H9 (cell line): ENCODE measurements around the gene SUFU. TPM values are rescaled to one million over a fixed set of nuclear protein-coding genes. Genes with fewer than 3 reads are reported as not detected.

Experiments used
- DNase-seq: peaks from one replicate; pipeline ENCODE4 v3.0.0-alpha.2; 2017
- H2AFZ ChIP-seq: one replicate; pipeline ENCODE4 v1.6.1; 2013; ENCODE audit warnings: mild to moderate bottlenecking, low read length, control low read depth, moderate library complexity
- H2AK5ac ChIP-seq: 2 replicates; pipeline ENCODE4 v1.6.1; 2013; ENCODE audit warnings: low read length, control low read depth, mixed read lengths; ENCODE audit not compliant: insufficient read length
- H2BK120ac ChIP-seq: one replicate; pipeline ENCODE4 v1.6.1; 2013; ENCODE audit warnings: low read depth, mild to moderate bottlenecking, low read length, control low read depth, inconsistent platforms; ENCODE audit not compliant: poor library complexity, severe bottlenecking
- H2BK12ac ChIP-seq: 2 replicates; pipeline ENCODE4 v1.6.1; 2013; ENCODE audit warnings: low read length, control low read depth, mixed read lengths, low read depth; ENCODE audit not compliant: insufficient read length
- H2BK15ac ChIP-seq: 2 replicates; pipeline ENCODE4 v1.6.1; 2013; ENCODE audit warnings: low read depth, low read length, control low read depth
- H2BK20ac ChIP-seq: one replicate; pipeline ENCODE4 v1.6.1; 2013; ENCODE audit warnings: low read depth, mild to moderate bottlenecking, low read length, control low read depth, inconsistent platforms; ENCODE audit not compliant: poor library complexity, severe bottlenecking
- H2BK5ac ChIP-seq: 2 replicates; pipeline ENCODE4 v1.6.1; 2013; ENCODE audit warnings: low read length, control low read depth, mixed read lengths; ENCODE audit not compliant: insufficient read length
- H3K14ac ChIP-seq: 2 replicates; pipeline ENCODE4 v1.6.1; 2013; ENCODE audit warnings: low read length, control low read depth; ENCODE audit not compliant: insufficient read depth
- H3K18ac ChIP-seq: 2 replicates; pipeline ENCODE4 v1.6.1; 2013; ENCODE audit warnings: low read depth, mild to moderate bottlenecking, mixed read lengths, low read length, control low read depth; ENCODE audit not compliant: insufficient read length
- H3K23ac ChIP-seq: 2 replicates; pipeline ENCODE4 v1.6.1; 2013; ENCODE audit warnings: low read length, control low read depth, mixed read lengths, low read depth; ENCODE audit not compliant: insufficient read length
- H3K23me2 ChIP-seq: 2 replicates; pipeline ENCODE4 v1.6.1; 2013; ENCODE audit warnings: low read depth, mild to moderate bottlenecking, mixed read lengths, low read length, control low read depth; ENCODE audit not compliant: insufficient read length, poor library complexity, severe bottlenecking
- H3K27ac ChIP-seq: 2 replicates; pipeline ENCODE4 v1.5.1; 2013; ENCODE audit warnings: low read length, control low read depth, mixed read lengths, low read depth; ENCODE audit not compliant: insufficient read length
- H3K27me3 ChIP-seq: 2 replicates; pipeline ENCODE4 v1.6.1; 2013; ENCODE audit warnings: low read length, control low read depth, inconsistent platforms; ENCODE audit not compliant: insufficient read depth
- H3K4ac ChIP-seq: 2 replicates; pipeline ENCODE4 v1.6.1; 2013; ENCODE audit warnings: low read depth, mild to moderate bottlenecking, control low read depth, inconsistent platforms, low read length, moderate library complexity
- H3K4me1 ChIP-seq: 2 replicates; pipeline ENCODE4 v1.6.1; 2013; ENCODE audit warnings: low read length, control low read depth, inconsistent platforms; ENCODE audit not compliant: insufficient read depth
- H3K4me2 ChIP-seq: 2 replicates; pipeline ENCODE4 v1.6.1; 2013; ENCODE audit warnings: low read length, control low read depth, mixed read lengths; ENCODE audit not compliant: insufficient read length, insufficient read depth
- H3K56ac ChIP-seq: 2 replicates; pipeline ENCODE4 v1.6.1; 2013; ENCODE audit warnings: low read depth, mild to moderate bottlenecking, mixed read lengths, low read length, control low read depth; ENCODE audit not compliant: insufficient read length
- H3K79me1 ChIP-seq: 2 replicates; pipeline ENCODE4 v1.6.1; 2013; ENCODE audit warnings: low read depth, mild to moderate bottlenecking, moderate library complexity, low read length, control low read depth, inconsistent platforms; ENCODE audit not compliant: insufficient read depth, poor library complexity, severe bottlenecking
- H3K79me2 ChIP-seq: 2 replicates; pipeline ENCODE4 v1.6.1; 2013; ENCODE audit warnings: low read length, control low read depth, inconsistent platforms; ENCODE audit not compliant: insufficient read depth
- H3K9ac ChIP-seq: 2 replicates; pipeline ENCODE4 v1.6.1; 2013; ENCODE audit warnings: low read length, control low read depth, mixed read lengths; ENCODE audit not compliant: insufficient read length; ENCODE audit errors: extremely low read depth
- H3K9me3 ChIP-seq: one replicate; pipeline ENCODE4 v1.6.1; 2013; ENCODE audit warnings: low read depth, low read length, inconsistent platforms; ENCODE audit not compliant: control insufficient read depth
- H3T11ph ChIP-seq: one replicate; pipeline ENCODE4 v1.6.1; 2013; ENCODE audit warnings: mild to moderate bottlenecking, low read length, control low read depth, inconsistent platforms
- H4K20me1 ChIP-seq: one replicate; pipeline ENCODE4 v1.6.1; 2013; ENCODE audit not compliant: control insufficient read depth, insufficient read length, insufficient read depth
- H4K5ac ChIP-seq: 2 replicates; pipeline ENCODE4 v1.6.1; 2013; ENCODE audit warnings: low read depth, mild to moderate bottlenecking, mixed read lengths, low read length, control low read depth; ENCODE audit not compliant: insufficient read length
- H4K8ac ChIP-seq: replicated peaks from 2 replicates; pipeline ENCODE4 v1.6.1; 2013; ENCODE audit warnings: low read length, control low read depth, mixed read lengths, low read depth; ENCODE audit not compliant: insufficient read length
- H4K91ac ChIP-seq: 2 replicates; pipeline ENCODE4 v1.6.1; 2013; ENCODE audit warnings: low read depth, mild to moderate bottlenecking, moderate library complexity, mixed read lengths, low read length, control low read depth; ENCODE audit not compliant: insufficient read length
- H3K27ac Mint-ChIP-seq, 3 experiments: 2 replicates in 2 of 3; 3 replicates in 1 of 3; pipeline ENCODE4 v1.8.0; 2020 to 2021; ENCODE audit warnings: mixed read lengths in 3 of 3, mild to moderate bottlenecking in 1 of 3, moderate library complexity in 1 of 3
- H3K27me3 Mint-ChIP-seq: 2 replicates; pipeline ENCODE4 v1.8.0; 2021; ENCODE audit warnings: low read depth, mild to moderate bottlenecking, moderate library complexity, mixed read lengths
- H3K36me3 Mint-ChIP-seq, 3 experiments: 2 replicates in 2 of 3; 3 replicates in 1 of 3; pipeline ENCODE4 v1.8.0; 2020 to 2021; ENCODE audit warnings: low read depth in 3 of 3, mixed read lengths in 3 of 3; ENCODE audit not compliant: insufficient read depth in 1 of 3
- H3K4me1 Mint-ChIP-seq, 2 experiments: 2 replicates each; pipeline ENCODE4 v1.8.0; 2020; ENCODE audit warnings: mixed read lengths in 2 of 2
- H3K4me3 Mint-ChIP-seq, 2 experiments: 2 replicates in 1 of 2; 3 replicates in 1 of 2; pipeline ENCODE4 v1.8.0; 2020 to 2021; ENCODE audit warnings: mild to moderate bottlenecking in 2 of 2, mixed read lengths in 2 of 2, moderate library complexity in 1 of 2
- H3K9me3 Mint-ChIP-seq, 2 experiments: 2 replicates in 1 of 2; 3 replicates in 1 of 2; pipeline ENCODE4 v1.8.0; 2020; ENCODE audit warnings: mild to moderate bottlenecking in 2 of 2, mixed read lengths in 2 of 2, moderate library complexity in 1 of 2
- WGBS: extraction: QIAGEN DNeasy Blood & Tissue Kit; methylation state at CpG from one replicate; pipeline ENCODE4 v1.1.7; 2013; ENCODE audit warnings: missing lambda C conversion rate, low lambda C conversion rate, mixed read lengths; ENCODE audit not compliant: insufficient read length; ENCODE audit errors: extremely low coverage; 5-methylcytosine and 5-hydroxymethylcytosine counted together
- total RNA-seq: library from RNA; stranded (reverse); gene quantifications from 2 replicates; pipeline ENCODE4 v1.2.1, GENCODE V29; 2021
- TF ChIP-seq, protein P1 (sequence below): fragments of 200-600 bp; sonication (generic); conservative IDR thresholded peaks from 3 replicates; pipeline ENCODE4 v1.8.0; 2021; ENCODE audit warnings: antibody characterized with exemption, mild to moderate bottlenecking

Gene SUFU
- total RNA-seq, 1 experiment from 2014 or later, result 9.5 TPM

DNA sequence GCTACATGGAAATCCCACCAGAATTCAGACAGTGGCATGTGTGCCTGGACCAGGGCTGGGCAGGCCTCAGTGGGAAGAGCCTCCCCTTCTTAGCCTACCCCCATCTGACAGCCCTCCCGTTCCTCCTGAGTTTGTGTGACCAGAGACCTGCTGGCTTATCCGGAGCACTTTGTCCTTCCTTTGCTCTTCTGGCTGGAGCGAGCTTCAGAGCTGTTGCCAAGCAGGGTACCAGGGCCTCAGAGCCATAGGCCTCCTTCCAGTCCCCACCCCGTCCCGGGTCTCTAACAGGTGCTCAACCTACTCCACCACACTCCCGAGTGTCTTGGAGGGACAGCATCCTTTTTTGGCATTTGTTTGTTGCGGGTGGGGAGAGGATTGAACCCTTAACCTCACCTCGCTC lies 114.0 kb downstream of the SUFU start:
- Mint-ChIP-seq H3K27me3 (no peaks in the 10 kb centered on the region), H3K4me3 (no peak overlapping the region), H3K4me1 (peaks cover 18 to 34% of the 10 kb centered on the region in 2 experiments), H3K27ac (no peak overlapping the region; a peak in 1 of 7 replicates), H3K9me3 (no peaks in the 10 kb centered on the region), H3K36me3 (peaks cover 3 to 8% (median 8%) of the 10 kb centered on the region in 3 experiments; a peak in 5 of 7 replicates)
- WGBS, result no CpG with 5 or more reads among the region's 8 CpGs
- Histone ChIP-seq H2BK120ac (no peak overlapping the region), H2BK20ac (no peak overlapping the region), H3K56ac (no peak overlapping the region), H3K18ac (no peak overlapping the region), H3T11ph (no peak overlapping the region), H3K4ac (no peak overlapping the region), H3K27ac (no peak overlapping the region), H3K27me3 (no peaks in the 10 kb centered on the region), H4K5ac (no peak overlapping the region), H4K20me1 (no peaks in the 10 kb centered on the region), H2BK12ac (no peak overlapping the region), H3K23me2 (no peaks in the 10 kb centered on the region), H3K9me3 (no peaks in the 10 kb centered on the region), H2BK5ac (no peak overlapping the region), H2AK5ac (no peak overlapping the region), H3K79me2 (no peaks in the 10 kb centered on the region), H4K91ac (no peak overlapping the region), H2BK15ac (no peak overlapping the region), H3K23ac (no peak overlapping the region), H2AFZ (no peak overlapping the region), H3K4me1 (no peaks in the 10 kb centered on the region), H3K9ac (no peak overlapping the region), H4K8ac (no peak overlapping the region), H3K14ac (no peak overlapping the region), H3K79me1 (no peaks in the 10 kb centered on the region), H3K4me2 (no peak overlapping the region)
- TF ChIP-seq, protein P1, sequence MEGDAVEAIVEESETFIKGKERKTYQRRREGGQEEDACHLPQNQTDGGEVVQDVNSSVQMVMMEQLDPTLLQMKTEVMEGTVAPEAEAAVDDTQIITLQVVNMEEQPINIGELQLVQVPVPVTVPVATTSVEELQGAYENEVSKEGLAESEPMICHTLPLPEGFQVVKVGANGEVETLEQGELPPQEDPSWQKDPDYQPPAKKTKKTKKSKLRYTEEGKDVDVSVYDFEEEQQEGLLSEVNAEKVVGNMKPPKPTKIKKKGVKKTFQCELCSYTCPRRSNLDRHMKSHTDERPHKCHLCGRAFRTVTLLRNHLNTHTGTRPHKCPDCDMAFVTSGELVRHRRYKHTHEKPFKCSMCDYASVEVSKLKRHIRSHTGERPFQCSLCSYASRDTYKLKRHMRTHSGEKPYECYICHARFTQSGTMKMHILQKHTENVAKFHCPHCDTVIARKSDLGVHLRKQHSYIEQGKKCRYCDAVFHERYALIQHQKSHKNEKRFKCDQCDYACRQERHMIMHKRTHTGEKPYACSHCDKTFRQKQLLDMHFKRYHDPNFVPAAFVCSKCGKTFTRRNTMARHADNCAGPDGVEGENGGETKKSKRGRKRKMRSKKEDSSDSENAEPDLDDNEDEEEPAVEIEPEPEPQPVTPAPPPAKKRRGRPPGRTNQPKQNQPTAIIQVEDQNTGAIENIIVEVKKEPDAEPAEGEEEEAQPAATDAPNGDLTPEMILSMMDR, result no peak
- no peak for DNase-seq
